Fibroblast of skin of right biceps (primary cell): Measurements from ENCODE around the gene SEC23IP.
"Not testable (repeated sequence)": the region's sequence is repeated elsewhere in the genome, so short reads cannot be mapped to it uniquely, and the experiment has no call there.

Experiments
- DNase-seq: peaks from one replicate; pipeline ENCODE4 v3.0.0-alpha.2; 2013

SEC23IP gene

DNA sequence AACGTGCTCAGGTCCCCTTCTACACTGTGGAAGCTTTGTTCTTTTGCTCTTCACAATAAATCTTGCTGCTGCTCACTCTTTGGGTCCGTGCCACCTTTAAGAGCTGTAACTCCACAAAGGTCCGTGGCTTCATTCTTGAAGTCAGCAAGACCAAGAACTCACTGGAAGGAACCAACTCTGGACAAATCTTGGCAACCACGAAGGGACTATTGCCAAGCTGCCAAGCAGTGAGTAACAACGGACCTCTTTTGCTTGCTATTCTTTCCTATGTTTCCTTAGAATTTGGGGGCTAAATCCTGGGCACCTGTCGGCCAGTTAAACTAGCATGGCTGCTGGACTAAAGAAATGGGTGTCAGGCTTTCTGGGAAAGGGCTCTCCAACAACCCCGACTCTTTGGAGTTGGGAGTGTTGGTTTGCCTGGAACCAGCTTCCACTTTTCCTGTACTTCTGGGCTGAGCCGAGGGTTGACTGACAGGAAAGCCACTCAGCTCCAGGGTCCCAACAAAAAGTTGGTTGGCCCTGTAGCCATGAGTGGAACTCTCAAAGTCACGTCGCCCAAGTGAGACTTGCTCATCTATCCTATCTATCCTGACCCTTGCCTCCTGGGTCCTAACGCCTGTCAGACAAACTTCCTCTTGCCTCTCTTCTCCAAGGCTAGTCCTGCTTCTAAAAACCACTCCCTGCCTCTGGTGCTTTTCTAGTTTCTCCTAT, 8.5 kb upstream of the SEC23IP start:
- not testable (repeated sequence) for DNase-seq

DNA sequence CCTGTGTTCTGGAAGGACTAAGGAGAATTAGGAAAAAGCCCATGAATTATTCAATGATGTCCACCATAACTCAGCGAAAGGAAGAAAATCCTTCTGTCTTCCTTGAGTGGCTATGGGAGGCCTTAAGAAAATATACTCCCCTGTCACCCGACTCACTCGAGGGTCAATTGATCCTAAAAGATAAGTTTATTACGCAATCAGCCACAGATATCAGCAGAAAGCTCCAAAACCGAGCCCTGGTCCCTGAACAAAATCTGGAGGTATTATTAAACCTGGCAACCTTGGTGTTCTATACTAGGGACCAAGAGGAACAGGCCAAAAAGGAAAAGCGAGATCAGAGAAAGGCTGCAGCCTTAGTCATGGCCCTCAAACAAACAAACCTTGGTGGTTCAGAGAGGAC, 6.5 kb upstream of the SEC23IP start:
- DNase-seq: not testable (repeated sequence)

DNA sequence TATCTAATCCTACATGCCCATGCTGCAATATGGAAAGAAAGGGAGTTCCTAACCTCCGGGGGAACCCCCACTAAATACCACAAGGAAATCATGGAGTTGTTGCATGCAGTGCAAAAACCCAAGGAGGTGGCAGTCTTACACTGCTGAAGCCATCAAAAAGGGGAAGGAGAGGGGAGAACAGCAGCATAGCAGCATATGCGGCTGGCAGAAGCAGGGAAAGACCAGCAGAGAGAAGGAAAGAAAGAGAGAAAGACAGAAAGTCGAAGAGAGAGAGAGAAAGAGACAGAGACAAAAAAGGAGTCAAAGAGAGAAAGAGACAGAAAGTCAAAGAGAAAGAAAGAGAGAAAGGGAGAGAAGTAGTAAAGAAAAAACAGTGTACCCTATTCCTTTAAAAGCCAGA, 3.8 kb upstream of the SEC23IP start:
- not testable (repeated sequence) for DNase-seq

DNA sequence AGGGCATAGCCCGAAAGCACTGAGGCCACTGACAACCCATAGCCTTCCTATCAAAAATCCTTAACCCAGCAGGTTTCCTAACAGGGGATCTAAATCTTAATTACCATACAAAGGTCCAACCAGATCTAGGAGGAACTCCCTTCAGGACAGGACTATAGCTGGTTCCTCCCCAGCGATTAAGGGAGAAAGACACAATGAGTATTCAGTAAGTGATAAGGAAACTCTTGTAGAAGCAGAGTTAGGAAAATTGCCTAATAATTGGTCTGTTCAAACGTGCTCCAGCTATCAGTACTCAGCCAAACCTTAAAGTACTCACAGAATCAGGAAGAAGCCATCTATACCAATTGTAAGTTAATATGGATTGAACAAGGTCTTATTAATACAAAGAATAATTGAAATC, 3.3 kb upstream of the SEC23IP start:
- not testable (repeated sequence) for DNase-seq

DNA sequence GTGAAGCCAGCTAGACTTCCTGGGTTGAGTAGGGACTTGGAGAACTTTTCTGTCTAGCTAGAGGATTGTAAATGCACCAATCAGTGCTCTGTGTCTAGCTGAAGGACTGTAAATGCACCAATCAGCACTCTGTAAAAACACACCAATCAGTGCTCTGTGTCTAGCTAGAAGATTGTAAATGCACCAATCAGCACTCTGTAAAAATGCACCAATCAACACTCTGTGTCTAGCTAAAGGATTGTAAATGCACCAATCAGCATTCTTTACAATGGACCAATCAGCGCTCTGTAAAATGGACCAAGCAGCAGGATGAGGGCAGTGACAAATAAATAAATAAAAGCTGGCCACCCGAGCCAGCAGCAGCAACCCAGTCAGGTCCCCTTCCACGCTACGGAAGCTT, 2.2 kb upstream of the SEC23IP start:
- DNase-seq: not testable (repeated sequence)

DNA sequence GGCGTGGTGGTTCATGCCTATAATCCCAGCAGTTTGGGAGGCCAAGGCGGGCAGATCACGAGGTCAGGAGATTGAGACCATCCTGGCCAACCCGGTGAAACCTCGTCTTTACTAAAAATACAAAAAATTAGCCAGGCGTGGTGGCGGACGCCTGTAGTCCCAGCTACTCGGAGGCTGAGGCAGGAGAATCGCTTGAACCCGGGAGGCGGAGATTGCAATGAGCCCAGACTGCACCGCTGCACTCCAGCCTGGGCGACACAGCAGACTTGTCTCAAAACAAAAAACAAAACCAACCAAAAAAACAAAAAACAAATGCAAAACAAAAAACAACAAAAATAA, 712 bp upstream of the SEC23IP start:
- not testable (repeated sequence) for DNase-seq

DNA sequence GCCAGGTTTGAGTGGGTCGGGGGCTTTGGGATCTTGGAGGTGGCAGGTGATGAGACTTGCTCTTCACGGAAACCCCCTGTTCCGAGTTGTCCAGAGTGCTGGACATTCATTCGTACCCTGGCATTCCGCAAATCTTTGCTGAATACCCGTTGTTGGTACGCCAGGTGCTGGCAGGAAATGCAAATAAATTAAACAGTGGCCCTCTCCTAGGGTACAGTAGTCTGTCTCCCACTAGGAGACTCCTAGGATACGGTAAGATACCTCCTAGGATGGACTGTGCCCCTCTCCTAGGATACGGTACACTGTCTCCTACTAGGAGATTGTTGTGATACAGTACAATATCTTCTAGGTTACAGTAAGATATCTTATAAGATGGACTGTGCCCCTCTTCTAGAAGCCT, 544 bp downstream of the SEC23IP start:
- DNase-seq: no peak

DNA sequence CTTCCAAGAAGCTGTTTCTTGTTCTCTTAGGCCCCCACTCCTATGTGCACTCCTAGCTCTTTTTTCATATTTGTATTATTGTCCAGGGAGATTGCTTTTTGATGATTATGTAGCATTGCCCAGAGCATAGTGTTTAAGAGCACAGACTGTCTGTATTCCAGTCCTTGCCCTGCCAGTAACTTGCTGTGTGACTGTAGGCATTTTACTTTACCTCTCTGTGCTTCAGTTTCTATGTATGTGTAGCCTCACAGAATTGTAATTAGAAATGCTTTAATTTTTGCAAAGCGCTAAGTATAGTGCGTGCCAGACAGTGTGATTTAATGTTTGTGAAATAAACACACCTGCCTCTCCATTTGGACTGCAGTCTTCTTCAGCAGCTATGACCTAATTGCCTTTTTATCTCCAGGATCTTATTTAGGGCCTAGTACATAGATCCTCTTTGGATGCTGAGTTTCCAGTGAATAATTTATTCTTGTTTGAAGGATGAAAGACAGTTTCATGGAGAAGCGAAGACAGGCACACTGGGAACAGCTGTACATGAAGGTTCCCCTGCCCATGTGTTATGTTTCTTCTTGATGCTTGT, 1.4 kb downstream of the SEC23IP start:
- DNase-seq: no peak

DNA sequence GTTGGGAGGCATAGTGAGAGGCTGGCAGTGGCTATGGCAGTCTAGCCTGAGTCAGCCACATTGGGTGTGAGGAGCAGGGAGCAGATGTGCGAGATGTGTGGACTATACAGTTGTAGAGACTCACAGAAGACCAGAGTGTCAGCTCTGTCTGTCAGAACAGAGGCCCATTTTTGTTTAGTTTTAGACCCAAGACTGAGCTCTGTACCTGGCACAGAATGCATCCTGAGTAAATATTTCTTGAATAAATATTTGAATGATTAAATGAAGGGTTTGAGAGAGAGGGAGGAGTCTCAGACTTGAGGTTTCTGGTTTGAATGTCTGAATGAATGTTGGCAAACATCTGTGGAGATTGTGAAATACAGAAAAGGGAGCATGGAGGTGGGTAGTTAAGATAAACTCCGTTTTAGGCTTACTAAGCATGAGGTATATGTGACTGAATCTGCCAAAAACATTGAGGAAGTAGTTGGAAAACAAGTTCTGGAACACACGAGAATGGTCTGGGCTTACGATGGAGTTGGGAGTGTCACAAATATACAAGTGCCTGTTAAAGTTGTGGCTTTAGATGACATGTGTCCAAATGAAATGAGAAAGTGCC, 3.6 kb downstream of the SEC23IP start:
- peak; percentile 61 for DNase-seq

DNA sequence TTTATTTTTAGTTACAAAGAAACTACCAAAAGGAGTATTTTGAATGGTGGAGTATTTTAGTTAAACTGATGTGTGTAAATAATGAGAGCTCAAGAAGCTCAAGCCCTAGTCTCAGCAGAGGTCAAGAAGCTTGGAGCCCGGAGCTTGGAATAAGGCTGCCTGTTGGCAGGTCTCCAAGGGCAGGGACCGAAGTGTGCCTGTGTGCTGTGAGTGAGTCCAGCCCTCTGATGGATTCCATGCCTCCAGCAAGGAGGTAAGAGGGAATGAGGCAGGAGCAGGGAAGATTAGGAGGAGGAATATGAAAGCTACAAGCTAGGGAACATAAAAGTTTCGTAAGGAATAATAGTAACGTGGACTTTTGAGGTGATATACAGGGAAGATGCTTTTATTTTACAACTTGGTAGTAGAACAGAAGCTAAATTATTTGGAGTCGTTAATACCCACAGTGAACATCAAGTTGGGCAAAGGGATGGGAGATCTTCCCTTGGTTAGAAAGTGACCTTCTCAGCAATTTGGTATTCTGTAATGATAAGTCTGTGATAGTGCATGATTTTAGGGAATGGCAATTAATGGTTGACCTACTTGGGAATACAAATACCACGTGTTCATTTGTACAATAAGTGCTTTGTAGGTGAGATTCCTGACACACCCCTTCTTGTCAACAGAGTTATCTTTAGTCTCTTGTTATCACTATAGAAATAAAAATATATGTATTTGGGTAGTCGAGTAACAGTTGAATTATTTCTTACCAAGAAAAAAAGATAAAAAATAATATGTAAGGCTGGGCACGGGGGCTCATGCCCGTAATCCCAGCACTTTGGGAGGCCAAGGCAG, 4.6 kb downstream of the SEC23IP start:
- no peak for DNase-seq

DNA sequence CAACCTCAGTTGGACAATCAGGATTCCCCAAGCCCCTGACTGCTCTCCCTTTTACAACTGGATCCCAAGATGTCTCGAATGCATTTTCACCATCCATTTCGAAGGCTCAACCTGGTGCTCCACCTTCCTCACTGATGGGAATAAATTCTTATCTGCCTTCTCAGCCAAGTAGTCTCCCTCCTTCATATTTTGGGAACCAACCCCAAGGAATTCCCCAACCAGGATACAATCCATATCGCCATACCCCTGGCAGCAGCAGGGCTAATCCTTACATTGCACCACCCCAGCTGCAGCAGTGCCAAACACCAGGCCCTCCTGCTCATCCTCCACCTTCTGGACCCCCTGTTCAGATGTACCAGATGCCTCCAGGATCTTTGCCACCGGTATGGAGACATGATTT, 6.0 kb downstream of the SEC23IP start:
- no peak for DNase-seq

DNA sequence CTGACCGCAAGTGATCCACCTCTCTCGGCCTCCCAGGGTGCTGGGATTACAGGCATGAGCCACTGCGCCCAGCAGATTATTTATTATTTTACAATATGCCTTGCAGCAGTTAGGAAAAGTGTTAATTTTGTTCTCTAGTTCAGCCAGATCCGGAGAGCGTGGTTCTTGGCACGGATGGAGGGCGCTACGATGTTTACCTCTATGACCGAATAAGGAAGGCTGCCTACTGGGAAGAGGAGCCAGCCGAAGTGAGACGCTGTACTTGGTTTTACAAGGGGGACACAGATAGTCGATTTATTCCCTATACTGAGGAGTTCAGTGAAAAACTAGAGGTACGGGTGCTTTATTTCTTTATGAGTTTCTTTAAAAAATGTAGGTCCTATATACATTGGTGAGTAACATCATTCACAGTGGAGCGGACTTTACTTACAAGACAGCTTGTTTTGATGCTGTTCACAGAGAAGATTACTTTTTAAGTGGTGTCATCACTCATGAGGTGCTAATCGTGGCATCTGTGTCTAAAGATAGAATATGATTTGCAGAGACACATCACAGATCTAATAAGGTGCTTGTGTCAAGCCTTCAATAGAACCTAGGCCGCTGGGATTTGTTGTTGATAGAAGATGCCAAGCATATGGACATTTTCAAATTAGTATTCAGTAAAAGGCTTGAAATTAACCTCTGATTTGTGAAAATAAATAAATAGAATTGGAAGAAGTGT, 11.6 kb downstream of the SEC23IP start:
- DNase-seq: no peak

DNA sequence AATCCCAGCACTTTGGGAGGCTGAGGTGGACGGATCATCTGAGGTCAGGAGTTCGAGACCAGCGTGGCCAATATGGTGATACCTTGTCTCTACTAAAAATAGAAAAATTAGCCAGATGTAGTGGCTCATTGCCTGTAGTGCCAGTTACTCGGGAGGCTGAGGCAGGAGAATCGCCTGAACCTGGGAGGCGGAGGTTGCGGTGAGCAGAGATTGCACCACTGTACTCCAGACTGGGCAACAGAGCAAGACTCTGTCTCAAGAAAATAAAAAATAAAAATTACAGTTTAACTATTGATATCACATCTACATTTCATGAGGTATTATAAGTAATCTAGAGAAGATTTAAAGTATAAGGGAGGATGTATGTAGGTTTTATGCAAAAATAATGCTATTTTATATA, 15.2 kb downstream of the SEC23IP start:
- not testable (repeated sequence) for DNase-seq

DNA sequence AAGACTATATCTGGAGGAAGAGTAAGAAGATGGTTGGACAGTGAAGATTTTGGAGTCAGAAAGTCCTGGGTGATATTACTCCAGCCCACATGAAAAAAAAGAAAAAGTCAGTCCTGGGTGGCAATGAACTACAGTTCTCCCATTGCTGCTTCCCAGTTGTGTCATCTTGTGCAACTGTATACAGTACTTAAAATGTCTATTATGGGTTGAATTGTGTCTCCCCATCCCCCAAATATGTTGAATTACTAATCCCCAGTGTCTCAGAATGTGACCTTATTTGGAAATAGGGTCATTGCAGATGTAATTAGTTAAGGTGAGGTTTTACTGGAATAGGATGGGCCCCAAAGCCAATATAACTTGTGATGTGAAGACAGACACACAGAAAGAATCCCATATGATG, 15.6 kb downstream of the SEC23IP start:
- DNase-seq: peak; percentile 77

DNA sequence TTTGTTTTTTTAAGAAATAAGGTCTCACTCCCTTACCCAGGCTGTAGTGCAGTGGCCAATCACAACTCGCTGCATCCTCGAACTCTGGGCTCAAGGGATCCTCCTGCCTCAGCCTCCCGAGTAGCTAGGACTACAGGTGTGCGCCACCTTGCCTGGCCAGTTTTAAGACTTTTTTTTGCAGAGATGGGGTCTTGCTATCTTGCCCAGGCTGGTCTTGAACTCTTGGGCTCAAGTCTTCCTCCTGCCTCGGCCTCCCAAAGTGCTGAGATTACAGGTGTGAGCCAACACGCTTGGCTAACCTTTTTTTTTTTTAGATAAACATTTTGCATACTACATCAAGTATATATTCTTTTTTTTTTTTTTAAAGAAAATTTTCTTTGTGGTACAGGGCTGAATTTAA, 18.2 kb downstream of the SEC23IP start:
- no peak for DNase-seq

DNA sequence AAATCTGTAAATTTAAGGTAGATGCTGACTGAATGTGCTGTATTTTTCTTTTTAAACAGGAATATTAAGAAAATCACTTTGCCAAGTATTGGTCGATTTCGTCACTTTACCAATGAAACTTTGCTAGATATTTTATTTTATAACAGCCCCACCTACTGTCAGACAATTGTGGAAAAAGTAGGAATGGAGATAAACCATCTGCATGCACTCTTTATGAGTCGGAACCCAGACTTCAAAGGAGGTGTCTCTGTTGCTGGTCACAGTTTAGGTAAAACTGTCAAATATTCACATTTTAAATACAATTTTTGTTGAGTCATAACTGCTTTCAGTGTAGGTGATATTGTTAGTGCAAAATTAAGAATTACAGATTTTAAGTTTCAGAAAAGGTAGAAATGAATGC, 25.2 kb downstream of the SEC23IP start:
- peak; percentile 12 for DNase-seq

DNA sequence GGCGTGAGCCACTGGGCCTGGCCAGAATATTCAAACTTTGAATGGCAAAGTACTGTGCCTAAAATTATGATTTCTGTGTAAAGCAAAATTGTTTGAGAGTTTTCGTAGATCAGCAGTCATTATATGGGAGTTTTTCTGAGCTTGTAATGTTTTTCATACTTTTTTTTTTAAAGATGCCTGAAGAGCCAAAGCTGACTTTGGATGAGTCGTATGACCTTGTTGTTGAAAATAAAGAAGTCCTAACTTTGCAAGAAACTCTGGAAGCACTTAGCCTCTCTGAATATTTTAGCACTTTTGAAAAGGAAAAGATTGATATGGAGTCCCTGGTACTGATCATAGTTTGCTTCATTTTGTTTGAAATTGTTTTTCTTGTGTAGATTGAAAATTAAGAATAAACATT, 26.7 kb downstream of the SEC23IP start:
- DNase-seq: no peak

DNA sequence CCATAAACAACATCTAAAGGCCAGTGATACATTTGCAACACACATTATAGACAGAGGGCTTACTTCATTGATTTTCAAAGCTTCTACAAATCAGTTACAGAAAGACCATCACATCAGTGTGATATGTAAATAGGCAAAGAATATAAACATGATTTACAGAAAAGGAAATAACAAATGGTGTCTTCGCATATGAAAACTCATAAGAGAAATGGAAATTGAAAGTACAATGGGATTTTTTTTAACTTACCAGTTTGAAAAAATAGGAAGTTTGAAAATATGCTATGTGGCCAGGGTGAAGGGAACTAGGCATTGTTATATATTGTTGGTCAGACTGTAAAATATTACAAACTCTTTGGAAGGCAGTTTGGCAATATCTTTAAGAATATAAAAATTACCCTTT, 27.3 kb downstream of the SEC23IP start:
- DNase-seq: no peak

DNA sequence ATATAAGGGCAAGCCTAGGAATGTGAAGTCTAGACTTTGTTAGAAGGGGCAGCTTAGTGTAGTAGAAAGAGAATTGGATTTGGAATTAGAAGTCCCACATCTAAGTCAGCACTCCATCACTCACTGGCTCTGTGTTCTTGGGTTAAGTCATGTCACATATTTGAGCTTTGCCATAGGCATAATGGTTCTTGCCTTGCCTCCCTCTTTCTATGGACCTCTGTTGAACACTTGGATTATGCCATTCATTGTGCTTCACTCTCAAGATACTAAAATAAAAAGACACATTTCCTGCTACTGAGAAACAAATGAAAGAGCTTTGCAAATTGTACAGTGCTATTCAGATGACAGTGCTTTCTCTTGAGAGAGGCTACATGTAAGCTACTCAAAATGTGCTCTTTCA, 35.9 kb downstream of the SEC23IP start:
- no peak for DNase-seq

DNA sequence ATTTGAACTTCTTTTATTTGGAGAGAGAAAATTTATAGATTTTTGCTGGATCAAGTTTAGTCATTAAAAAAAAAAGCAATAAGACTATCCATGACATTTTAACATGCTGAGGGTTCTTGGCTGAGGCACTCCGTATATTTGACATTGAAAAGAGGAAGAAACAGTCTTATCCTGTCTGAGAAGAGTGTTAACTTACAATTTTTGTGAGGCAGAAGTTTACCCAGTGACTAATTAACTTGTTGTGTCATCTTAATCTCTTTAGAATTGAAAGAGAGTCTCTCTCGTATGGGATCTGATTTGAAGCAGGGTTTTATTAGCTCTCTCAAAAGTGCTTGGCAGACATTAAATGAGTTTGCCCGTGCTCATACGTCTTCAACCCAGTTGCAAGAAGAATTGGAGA, 39.3 kb downstream of the SEC23IP start:
- no peak for DNase-seq

DNA sequence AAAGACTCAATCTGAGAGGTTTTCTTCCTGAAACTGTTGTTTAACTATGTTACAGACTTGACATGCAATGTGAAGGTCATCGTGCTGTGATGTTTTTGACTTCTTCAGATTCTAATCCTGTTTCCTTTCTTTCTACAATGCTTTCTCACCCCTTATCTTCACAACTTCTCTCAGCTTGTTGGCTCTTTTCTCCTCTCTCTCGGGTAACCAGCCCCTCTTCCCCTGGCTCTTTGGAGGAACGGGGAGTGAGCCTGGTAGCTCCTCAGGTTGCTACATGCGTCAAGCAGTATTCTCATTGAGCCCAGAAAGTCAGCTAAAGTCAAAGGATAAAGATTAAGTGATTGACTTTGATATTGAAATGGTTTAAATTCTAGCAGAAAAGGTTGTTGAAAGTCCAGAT, 40.1 kb downstream of the SEC23IP start:
- DNase-seq: no peak

DNA sequence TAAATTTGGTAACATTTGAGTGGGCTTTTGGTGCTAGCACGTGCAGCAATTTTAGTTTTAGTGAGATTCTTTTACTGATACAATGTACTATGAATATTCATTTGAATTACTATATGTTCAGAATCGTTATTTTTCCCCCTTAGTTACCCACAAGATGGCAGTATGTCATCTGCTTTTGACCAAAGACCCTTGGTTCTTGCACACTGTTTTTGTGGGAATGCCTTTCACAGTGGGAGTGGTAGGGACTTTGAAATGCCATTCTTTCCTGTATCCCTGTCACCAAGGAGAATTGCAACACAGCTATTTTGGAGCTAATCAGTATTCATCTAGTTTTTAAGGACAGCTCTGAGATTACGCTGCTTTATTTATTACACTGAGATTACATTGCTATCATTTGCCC, 40.6 kb downstream of the SEC23IP start:
- peak; percentile 26 for DNase-seq

DNA sequence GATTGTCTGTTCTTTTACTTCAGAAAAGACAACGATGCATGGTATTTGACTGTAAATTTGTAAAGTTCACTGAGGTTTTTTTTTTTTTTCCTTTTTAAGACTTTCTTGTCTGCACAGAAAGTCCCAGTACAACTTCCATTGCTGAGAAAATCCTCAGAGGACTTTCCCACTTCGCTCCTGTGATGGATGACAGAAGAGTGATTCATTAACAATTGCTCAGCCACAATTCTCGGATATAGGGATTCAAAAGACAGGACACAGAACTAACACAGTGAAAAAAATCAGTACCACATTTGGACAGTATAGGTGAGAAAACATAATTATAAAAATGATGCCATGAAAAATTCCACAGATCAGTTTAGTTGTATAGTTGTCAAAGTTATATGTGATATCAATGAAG, 48.0 kb downstream of the SEC23IP start:
- peak; percentile 24 for DNase-seq
